ENCODE measurements around the gene KLHL40.
A peak's percentile ranks its signal among the peaks of the same experiment; 100 is the strongest.

Gene KLHL40

GRCh38 chr3:42672515-42672914 lies 12.8 kb upstream of the KLHL40 start:
- no peak for DNase-seq

- DNase-seq: no peak
These were observed 12.3 kb upstream of the KLHL40 start for GRCh38 chr3:42673082-42673481.

- no peak for DNase-seq
These were observed 11.2 kb upstream of the KLHL40 start for GRCh38 chr3:42674146-42674545.

GRCh38 chr3:42675909-42676308 lies 9.4 kb upstream of the KLHL40 start:
- DNase-seq: no peak

GRCh38 chr3:42678447-42678846 lies 6.9 kb upstream of the KLHL40 start:
- no peak for DNase-seq

GRCh38 chr3:42680271-42680670 lies 5.1 kb upstream of the KLHL40 start:
- no peak for DNase-seq

- DNase-seq: no peak
These were observed 4.5 kb upstream of the KLHL40 start for GRCh38 chr3:42680806-42681205.

- no peak for DNase-seq
These were observed 3.8 kb upstream of the KLHL40 start for GRCh38 chr3:42681361-42682038.

- DNase-seq: no peak
These were observed 2.9 kb upstream of the KLHL40 start for GRCh38 chr3:42682301-42683070.

- peak; percentile 66 for DNase-seq
These were observed 1.3 kb upstream of the KLHL40 start for GRCh38 chr3:42683875-42684598.

GRCh38 chr3:42684632-42685362 lies 540 bp upstream of the KLHL40 start:
- DNase-seq: no peak

GRCh38 chr3:42685891-42686820 lies 819 bp downstream of the KLHL40 start:
- DNase-seq: no peak

- no peak for DNase-seq
These were observed 1.7 kb downstream of the KLHL40 start for GRCh38 chr3:42686832-42687650.

GRCh38 chr3:42688016-42688415 lies 2.7 kb downstream of the KLHL40 start:
- DNase-seq: no peak

- DNase-seq: no peak
These were observed 3.4 kb downstream of the KLHL40 start for GRCh38 chr3:42688487-42689420.

- no peak for DNase-seq
These were observed 4.2 kb downstream of the KLHL40 start for GRCh38 chr3:42689421-42690014.

- DNase-seq: no peak
These were observed 4.9 kb downstream of the KLHL40 start for GRCh38 chr3:42690191-42690590.

GRCh38 chr3:42690766-42691680 lies 5.7 kb downstream of the KLHL40 start:
- DNase-seq: no peak
